Stimulated activated CD4-positive, alpha-beta T cell treated with anti-CD3 and anti-CD28 coated beads, Interleukin-12 subunit alpha, Interleukin-12 subunit beta, amount 100 ng/mL, for 48 hours (primary cell): ENCODE measurements around the gene GNB1.
"Not testable (repeated sequence)": the region's sequence is repeated elsewhere in the genome, so short reads cannot be mapped to it uniquely, and the experiment has no call there.

Experiments
- DNase-seq, 3 donors: peaks; one replicate each; pipeline ENCODE4 v3.0.0-alpha.2; 2020; ENCODE audit warnings: low read depth in 2 of 3, low spot score in 1 of 3

The GNB1 gene

DNA sequence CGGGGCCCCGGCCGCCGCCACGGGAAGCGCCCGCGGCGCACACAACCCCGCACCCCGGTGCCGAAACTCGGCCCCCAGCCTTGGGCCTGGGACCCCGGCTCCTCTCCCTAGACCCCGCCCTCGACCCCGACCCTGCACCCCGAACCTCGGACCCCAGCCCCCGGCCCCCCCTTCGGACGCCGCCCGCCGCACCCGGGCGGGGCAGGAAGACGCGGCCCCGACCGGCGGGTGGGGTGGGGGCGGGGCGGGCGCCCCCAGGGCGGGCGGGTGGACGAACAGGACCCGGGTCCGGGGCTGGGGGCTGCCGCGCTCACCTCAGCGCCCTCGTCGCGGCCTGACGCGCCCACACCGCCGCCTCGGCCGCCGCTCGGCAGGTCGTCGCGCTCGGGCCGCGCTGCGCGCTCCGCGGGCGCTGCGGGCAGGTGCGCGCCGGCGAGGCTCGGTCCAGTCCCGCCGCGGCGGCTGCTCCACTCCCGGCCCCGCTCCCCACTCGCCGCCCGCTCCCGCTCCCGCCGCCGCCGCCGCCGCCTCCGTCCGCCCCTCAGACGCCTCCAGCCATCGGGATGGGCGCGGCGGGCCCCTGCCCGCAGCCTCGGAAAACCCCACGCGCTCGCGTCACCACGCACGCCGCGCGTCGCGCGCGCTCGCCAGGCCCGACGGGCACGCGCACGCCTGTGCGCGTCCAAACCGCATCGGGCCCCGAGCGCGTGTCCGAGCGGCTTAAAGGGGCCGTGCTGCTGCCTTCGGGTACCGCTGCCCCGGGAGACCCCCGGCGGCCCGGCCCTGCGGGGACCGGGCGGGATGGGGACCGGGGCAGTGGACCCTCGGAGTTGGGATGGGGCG is at the start of gene GNB1:
Gene GNB1, minus strand, starts transcription at position 582 of the 843 bp plus-strand sequence. CDS start 65,634 bp downstream, outside the sequence.
- peak; percentile 77 to 84 (median 77) for DNase-seq

DNA sequence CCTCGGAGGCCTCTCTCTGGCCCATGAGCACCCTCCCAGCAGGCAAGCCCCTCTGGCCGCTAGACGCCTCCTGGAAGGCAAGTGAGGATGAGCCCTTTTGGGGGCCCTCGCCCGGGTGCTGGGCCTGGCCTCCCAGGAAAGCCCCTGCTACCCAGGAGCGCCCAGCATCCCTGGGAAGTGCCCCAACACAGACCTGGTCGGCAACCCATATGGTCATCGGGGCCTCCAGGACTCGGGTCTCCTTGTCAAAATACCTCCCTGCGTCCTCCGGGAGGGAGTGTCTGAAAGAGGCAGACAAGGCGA is 49.2 kb upstream of the GNB1 start:
- no peak for DNase-seq

GRCh38 chr1:1939296-1940122 is 48.6 kb upstream of the GNB1 start:
- no peak for DNase-seq

DNA sequence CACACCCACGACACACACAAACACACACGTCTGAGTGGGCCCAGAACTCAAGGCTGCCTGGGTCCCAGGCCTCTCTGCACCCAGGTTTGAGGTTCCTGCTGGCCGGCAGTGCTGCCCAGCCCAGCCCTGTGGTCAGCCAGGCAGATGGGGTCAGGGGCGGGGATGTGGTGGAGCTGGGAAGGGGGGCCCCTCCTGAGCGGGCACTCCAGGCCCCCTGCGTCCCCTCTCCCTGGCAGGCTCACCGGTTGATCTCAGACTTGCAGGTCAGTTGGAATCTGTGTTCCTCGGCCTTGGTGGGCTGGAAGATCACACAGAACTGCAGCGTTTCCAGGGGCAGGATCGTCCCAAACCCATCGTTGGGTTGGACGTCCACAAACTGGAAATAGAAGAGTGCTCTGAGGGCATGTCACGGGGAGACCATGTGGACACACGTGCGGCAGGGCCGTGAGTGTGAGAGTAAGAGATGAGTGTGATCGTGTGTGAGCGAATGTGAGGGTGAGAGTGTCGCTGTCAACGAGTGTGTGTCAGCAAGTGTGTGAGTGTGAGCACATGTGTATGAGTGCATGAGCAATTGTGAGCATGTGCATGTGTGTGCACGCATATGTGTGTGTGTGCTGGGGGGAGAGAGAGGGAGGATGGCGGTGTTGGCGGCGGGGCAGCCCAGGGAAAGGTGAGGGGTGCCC is 47.9 kb upstream of the GNB1 start:
- no peak for DNase-seq

GRCh38 chr1:1938276-1938573 is 47.3 kb upstream of the GNB1 start:
- no peak for DNase-seq

GRCh38 chr1:1937549-1938275 is 46.8 kb upstream of the GNB1 start:
- DNase-seq: no peak

- no peak for DNase-seq
These were observed 46.2 kb upstream of the GNB1 start for GRCh38 chr1:1937061-1937460.

- DNase-seq: not testable (repeated sequence)
These were observed 44.0 kb upstream of the GNB1 start for GRCh38 chr1:1934848-1935247.

- DNase-seq: no peak
These were observed 39.0 kb upstream of the GNB1 start for GRCh38 chr1:1929639-1930545.

- DNase-seq: no peak
These were observed 38.3 kb upstream of the GNB1 start for GRCh38 chr1:1929102-1929638.

DNA sequence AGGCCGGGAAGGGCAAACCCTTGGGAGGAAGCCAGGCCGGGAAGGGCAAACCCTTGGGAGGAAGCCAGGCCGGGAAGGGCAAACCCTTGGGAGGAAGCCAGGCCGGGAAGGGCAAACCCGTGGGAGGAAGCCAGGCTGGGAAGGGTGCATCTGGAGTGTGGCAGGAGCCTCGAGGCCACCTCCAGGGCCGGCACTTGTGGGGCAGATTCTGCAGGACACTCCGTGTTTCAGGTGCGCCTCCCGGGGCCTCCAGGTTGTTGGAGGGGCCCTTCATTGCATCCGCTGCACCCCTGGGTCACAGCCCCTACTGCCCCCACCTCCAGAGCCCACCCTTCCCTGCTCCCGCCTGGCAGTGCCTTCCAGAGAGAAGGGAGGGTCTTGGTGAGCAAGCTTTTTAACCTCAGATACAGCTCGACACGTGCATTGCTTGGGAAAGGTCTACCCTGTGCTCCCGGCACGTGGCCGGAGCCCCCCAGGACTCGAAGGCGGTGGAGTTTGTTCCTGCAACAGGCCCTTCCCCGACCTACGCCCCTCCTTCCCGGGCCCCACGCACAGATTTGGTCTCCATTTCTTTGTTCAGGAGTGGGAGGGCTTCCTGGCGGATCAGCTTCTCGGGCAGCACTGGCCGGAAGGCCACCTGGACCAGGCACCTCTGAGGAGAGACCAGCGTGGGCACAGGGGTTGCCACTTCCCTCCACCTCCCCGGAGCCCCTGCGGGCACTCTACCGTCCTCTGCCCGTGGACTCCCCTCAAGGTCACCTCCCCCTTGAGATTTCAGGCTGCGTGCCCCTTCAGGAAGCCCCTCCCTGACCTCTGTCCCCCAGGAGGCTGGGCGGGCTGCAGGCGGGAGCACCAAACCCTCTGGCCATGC is 37.6 kb upstream of the GNB1 start:
- DNase-seq: no peak

DNA sequence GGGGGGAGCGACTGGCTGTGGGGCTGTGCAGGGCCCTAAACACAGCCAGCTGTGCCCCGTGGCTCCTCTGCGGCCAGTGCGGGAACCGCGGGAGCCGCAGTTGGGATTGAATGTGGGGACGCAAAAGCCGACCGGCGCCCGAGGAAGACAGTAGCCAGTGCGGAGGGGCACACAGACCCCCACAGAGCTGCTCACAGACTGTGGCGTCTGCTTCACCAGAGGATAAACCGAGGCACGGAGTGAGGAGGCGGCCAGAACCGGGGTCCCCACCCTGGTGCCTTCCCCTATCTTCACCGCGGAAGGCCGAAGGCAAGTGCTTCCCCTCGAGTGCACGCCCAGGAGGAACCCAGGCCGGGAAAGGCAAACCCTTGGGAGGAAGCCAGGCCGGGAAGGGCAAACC is 36.9 kb upstream of the GNB1 start:
- DNase-seq: no peak

DNA sequence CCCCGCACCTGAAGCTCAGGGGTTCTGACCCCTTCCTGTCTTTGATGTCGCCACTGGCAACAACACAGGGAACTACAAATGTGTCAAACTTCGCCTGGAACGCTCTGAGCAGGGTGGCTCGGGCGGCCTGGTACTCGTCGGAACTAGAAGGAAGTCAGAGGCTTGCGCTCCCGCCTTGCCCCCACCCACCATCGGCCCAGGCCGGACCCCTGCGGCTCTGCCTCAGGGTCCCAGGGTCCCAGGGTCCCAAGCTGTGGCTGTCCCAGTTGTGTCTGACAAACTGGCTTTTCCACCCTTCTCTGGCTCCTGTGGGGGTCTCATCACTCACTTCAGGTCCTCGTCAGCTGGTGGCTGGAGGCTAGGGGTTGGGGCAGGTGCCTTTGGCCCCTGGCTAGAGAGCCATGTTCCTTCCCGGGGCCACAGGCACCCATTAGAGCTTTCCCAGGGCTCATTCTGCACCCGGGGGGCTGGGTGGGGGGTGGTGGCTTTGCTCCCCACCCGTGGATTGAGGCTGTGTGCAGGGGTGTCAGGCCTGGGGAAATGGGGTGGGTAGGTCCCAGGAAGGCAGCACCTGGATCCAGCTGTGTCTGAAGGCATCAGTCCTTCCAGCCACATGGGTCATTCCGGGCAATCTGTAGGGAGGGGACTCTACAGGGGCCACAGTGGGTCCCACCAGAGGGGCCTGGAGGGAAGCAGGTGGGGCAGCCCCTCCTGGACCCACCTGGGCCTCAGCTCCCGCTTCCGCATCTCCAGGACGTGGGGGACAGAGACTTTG is 36.2 kb upstream of the GNB1 start:
- no peak for DNase-seq

DNA sequence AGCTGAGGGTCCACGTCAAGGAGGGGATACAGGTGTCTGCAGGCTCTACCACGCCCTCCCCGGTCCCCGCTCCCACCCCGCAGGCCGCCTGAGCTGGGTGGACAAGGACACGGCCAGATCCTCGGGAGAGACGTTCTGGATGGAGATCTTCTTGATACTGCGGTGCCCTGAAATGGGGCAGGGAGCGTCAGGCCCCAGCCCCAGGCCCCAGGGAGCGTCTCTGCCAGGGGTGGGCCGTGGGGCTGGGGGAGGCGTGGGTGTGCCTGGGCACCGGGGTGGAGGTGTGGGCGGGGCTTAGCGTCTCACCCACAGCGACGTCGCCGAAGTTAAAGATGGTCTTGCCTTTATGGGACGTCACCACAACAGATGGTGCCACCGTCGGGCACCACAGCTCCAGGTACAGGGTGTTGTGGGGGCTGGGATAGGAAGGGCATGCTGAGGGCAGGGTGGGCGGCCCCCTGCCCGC is 35.5 kb upstream of the GNB1 start:
- DNase-seq: no peak

- DNase-seq: no peak
These were observed 34.8 kb upstream of the GNB1 start for GRCh38 chr1:1925437-1926345.

DNA sequence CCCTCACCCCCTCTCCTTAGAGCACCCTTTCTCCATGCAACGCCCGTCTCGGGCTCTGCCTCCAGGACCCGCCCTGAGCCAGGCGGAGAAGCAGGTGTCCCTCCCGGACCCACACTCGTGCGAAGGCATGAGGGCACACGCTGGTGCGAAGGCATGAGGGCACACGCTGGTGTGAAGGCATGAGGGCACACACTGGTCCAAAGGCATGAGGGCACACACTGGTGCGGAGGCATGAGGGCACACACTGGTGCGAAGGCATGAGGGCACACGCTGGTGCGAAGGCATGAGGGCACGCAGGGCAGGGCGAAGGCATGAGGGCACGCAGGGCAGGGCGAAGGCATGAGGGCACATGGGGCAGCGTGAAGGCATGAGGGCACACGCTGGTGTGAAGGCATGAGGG is 34.0 kb upstream of the GNB1 start:
- DNase-seq: no peak

- no peak for DNase-seq
These were observed 33.5 kb upstream of the GNB1 start for GRCh38 chr1:1924386-1924785.
